HEK293T (cell line): ENCODE measurements around the gene POU5F1.

Source experiments
- CTCF ChIA-PET: fragments of 350-600 bp; formaldehyde crosslinking; extraction: SDS; loops from one replicate; lab custom pipeline; 2021; ENCODE audit warnings: antibody characterized with exemption, inconsistent platforms; lab: Yijun Ruan, JAX
- POLR2A ChIA-PET: fragments of 350-600 bp; formaldehyde crosslinking; extraction: SDS; loops from one replicate; lab custom pipeline; 2020; ENCODE audit warnings: antibody characterized with exemption, inconsistent platforms; lab: Yijun Ruan, JAX
- DNase-seq: peaks from one replicate; pipeline ENCODE4 v3.0.0; 2012; ENCODE audit warnings: mixed read lengths; ENCODE audit errors: extremely low spot score
- ARNT ChIP-seq: fragments of 450-650 bp; IDR thresholded peaks from 2 replicates; pipeline ENCODE4 v1.6.1; 2017; ENCODE audit warnings: mild to moderate bottlenecking
- BHLHE40 ChIP-seq: fragments of 450-650 bp; IDR thresholded peaks from 2 replicates; pipeline ENCODE4 v1.6.1; 2016; ENCODE audit warnings: mild to moderate bottlenecking, moderate library complexity, borderline replicate concordance
- CTBP1 ChIP-seq: fragments of 450-650 bp; IDR thresholded peaks from 2 replicates; pipeline ENCODE4 v1.6.1; 2016; ENCODE audit warnings: borderline replicate concordance
- ELF4 ChIP-seq: fragments of 450-650 bp; IDR thresholded peaks from 2 replicates; pipeline ENCODE4 v1.6.1; 2017; ENCODE audit warnings: antibody characterized with exemption
- FOXA1 ChIP-seq: fragments of 450-650 bp; IDR thresholded peaks from 2 replicates; pipeline ENCODE4 v1.6.1; 2016; ENCODE audit warnings: mild to moderate bottlenecking
- FOXK2 ChIP-seq: fragments of 450-650 bp; IDR thresholded peaks from 2 replicates; pipeline ENCODE4 v1.6.1; 2016; ENCODE audit warnings: mild to moderate bottlenecking
- FOXM1 ChIP-seq: fragments of 450-650 bp; IDR thresholded peaks from 2 replicates; pipeline ENCODE4 v1.6.1; 2017; ENCODE audit warnings: mild to moderate bottlenecking, borderline replicate concordance
- HDGF ChIP-seq: fragments of 450-650 bp; IDR thresholded peaks from 2 replicates; pipeline ENCODE4 v1.6.1; 2017; ENCODE audit warnings: antibody characterized with exemption, borderline replicate concordance
- L3MBTL2 ChIP-seq: fragments of 450-650 bp; conservative IDR thresholded peaks from 2 replicates; pipeline ENCODE4 v1.6.1; 2016; ENCODE audit warnings: mild to moderate bottlenecking
- LEF1 ChIP-seq: fragments of 450-650 bp; IDR thresholded peaks from 2 replicates; pipeline ENCODE4 v1.6.1; 2017; ENCODE audit warnings: mild to moderate bottlenecking, borderline replicate concordance
- NFRKB ChIP-seq: fragments of 450-650 bp; IDR thresholded peaks from 2 replicates; pipeline ENCODE4 v1.6.1; 2016; ENCODE audit warnings: mild to moderate bottlenecking, moderate library complexity
- SP1 ChIP-seq: fragments of 450-650 bp; IDR thresholded peaks from 2 replicates; pipeline ENCODE4 v1.6.1; 2017
- SUZ12 ChIP-seq: fragments of 450-650 bp; IDR thresholded peaks from 2 replicates; pipeline ENCODE4 v1.6.1; 2016; ENCODE audit warnings: mild to moderate bottlenecking
- TARDBP ChIP-seq: fragments of 450-650 bp; IDR thresholded peaks from 2 replicates; pipeline ENCODE4 v1.6.1; 2016
- ZNF384 ChIP-seq: fragments of 450-650 bp; IDR thresholded peaks from 2 replicates; pipeline ENCODE4 v1.6.1; 2016
- TF ChIP-seq, protein P1 (sequence below): fragments of 450-650 bp; IDR thresholded peaks from 2 replicates; pipeline ENCODE4 v1.6.1; 2016

The POU5F1 gene

DNA sequence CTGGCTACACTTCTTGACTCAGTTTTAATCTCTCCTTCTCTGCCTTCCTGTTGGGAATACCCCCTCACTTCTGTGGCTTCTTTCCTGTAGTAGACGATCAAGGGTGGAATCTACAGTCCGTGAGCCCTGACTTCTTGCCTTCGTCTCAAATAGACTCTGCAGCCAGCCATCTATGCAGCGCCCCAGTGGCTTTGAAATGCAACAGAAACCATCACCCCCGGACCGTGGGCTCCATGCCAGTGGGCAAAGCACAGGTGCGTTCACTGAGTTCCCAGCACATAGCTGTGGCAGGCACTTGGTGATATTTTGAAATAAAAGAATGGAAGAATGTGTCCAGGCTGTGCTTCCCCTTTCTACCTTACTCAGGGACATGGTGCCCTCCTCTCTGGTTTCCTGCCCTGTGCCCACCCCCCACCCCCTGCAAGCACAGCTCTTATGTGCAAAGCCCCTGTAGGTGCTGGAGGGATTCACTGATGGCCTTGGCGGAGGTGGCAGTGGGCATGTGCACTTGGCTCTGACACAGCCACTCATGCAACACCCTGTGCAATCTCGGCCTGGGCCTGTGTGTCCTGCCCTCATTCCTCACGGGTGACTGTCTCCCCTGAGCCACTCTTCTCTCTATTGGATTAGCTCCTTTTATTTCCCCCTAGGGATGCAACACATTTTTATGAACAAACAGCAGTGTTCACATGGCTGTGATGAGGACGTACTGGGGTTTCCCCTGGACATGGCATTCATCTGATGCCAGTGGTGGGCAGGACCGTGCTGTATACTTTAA lies 44.7 kb downstream of the POU5F1 start:
- POLR2A ChIA-PET, result no interaction called here
- no peak for TF ChIP-seq ELF4
- no peak for TF ChIP-seq HDGF
- TF ChIP-seq FOXM1, result no peak
- TF ChIP-seq ZNF384, result no peak
- no peak for TF ChIP-seq BHLHE40
- TF ChIP-seq L3MBTL2, result no peak
- no peak for TF ChIP-seq SP1
- TF ChIP-seq NFRKB, result no peak
- TF ChIP-seq FOXA1, result no peak
- no peak for TF ChIP-seq CTBP1
- TF ChIP-seq LEF1, result no peak
- TF ChIP-seq ARNT, result no peak
- TF ChIP-seq TARDBP, result no peak
- TF ChIP-seq SUZ12, result no peak
- TF ChIP-seq, protein P1, sequence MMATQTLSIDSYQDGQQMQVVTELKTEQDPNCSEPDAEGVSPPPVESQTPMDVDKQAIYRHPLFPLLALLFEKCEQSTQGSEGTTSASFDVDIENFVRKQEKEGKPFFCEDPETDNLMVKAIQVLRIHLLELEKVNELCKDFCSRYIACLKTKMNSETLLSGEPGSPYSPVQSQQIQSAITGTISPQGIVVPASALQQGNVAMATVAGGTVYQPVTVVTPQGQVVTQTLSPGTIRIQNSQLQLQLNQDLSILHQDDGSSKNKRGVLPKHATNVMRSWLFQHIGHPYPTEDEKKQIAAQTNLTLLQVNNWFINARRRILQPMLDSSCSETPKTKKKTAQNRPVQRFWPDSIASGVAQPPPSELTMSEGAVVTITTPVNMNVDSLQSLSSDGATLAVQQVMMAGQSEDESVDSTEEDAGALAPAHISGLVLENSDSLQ, result no peak
- no peak for TF ChIP-seq FOXK2
- CTCF ChIA-PET, result no interaction called here
- DNase-seq, result no peak

DNA sequence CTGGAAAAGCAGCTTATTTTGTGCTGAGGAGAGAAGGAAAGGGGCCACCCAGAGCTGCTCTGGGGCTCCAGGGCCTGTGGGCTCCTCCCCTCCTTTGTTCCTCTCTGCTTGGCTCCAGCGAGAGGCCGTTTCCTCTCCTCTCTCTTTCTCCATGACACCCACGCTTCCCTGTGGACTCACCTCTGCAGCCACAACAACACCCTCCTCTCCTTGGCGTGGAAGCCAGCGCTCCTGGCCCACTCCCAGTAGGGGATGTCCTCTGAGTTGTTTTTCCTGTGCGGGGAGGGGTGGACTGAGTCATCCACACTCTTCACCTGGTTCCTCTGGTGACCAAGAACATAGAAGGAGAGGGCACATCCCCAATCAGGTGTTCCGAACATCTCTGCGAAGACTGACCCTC lies 45.3 kb downstream of the POU5F1 start:
- ChIA-PET POLR2A (no interaction called here), CTCF (interaction anchor here (0.7 kb wide), 1 partner anchor 242 kb away, joined by 3 read pairs; no protein-coding TSS in a partner anchor)
- DNase-seq, result no peak
- TF ChIP-seq FOXK2 (no peak), ZNF384 (no peak), SUZ12 (no peak), CTBP1 (no peak), TARDBP (no peak), NFRKB (no peak), FOXM1 (no peak), HDGF (no peak), L3MBTL2 (no peak), ARNT (no peak), ELF4 (no peak), FOXA1 (no peak), SP1 (no peak), LEF1 (no peak)
- TF ChIP-seq, protein P1, result no peak

DNA sequence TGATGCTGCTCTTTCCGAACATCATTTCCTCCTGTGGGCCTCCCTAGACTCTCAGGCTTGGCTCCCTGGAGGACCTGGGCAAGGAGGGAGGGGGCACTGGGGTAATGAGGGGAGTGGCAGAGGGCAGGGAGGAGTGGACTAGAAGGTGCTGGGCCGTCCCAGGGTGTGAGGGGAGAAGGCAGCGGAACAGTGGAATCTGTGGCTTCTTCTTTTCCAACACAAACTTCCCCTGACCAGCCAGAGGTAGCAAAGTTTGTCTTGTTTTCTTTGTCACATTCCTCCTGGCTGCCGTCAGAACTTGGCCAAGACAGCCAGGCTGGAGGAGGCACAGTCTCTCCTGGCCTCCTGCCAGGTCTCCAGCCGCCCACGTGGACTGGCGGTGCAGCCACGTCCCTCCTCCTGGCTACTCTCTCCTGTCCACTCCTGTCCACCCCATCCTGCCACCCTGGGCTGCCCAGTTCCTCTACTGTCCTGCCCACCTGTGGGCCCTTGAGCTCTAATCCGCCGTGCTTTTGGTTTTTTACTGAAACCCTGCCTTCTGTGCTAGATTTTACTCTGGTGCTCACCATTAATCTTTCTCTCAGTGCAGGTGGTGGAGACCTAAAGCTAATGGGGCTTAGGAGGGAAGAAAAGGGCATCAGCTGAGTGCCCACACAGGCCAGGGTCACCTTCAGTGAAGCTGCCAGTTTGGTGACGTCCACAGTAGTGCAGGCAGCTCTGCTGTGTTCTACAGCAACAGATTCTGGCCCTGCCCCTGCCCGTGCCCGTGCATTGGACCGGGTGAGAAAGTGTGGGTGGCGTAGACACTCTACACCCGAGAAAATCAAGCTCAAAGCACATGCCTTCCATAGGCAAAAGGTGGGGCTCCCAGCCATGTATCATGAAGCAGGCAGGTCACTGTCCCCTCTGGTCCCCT lies 47.4 kb downstream of the POU5F1 start:
- POLR2A ChIA-PET, result no interaction called here
- no peak for DNase-seq
- CTCF ChIA-PET, result interaction anchor here (0.6 kb wide), 1 partner anchor 301 kb away, joined by 4 read pairs; no protein-coding TSS in a partner anchor
- no peak for TF ChIP-seq NFRKB
- no peak for TF ChIP-seq TARDBP
- TF ChIP-seq LEF1, result no peak
- TF ChIP-seq L3MBTL2, result no peak
- TF ChIP-seq FOXK2, result no peak
- no peak for TF ChIP-seq HDGF
- no peak for TF ChIP-seq ELF4
- no peak for TF ChIP-seq ZNF384
- no peak for TF ChIP-seq FOXM1
- TF ChIP-seq SUZ12, result no peak
- no peak for TF ChIP-seq ARNT
- TF ChIP-seq, protein P1, result no peak
- TF ChIP-seq SP1, result no peak
- no peak for TF ChIP-seq CTBP1

DNA sequence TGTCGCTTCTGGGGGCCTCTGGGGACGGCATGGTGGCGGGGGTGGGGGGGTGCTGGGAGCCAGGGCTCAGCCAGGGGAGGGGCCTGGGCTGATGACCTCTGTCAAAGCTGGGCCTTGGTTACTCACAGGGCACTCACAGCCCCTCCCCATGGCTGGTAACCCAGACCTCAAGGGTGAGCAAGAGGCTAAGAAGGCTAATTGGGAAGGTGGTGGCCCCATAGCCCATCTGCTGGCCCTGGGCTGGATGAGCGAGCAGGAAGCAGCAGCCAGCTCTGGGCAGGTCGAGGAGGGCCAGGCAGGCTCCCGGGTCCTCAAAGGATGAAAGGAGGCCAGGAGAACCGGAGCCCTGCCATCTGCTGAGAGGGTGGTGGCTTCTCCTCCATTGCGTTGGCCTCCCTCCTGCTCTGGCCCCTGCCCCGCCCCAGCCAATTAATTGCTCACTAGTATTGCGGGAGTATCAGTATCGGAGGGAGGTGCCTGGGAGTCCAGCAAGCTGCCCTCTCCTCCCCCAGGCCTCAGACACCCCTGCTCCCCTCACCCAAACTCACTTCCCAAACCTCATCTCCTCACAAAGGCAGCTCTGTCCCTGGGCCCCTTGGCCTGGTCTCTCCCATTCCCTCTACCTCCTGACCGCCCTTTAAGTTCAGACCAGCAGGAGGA lies 49.2 kb downstream of the POU5F1 start:
- ChIA-PET POLR2A (no interaction called here), CTCF (interaction anchor here (1.0 kb wide), 1 partner anchor 42 kb away, joined by 3 read pairs; no protein-coding TSS in a partner anchor)
- TF ChIP-seq SUZ12, result no peak
- no peak for TF ChIP-seq FOXM1
- TF ChIP-seq NFRKB, result no peak
- TF ChIP-seq SP1, result no peak
- no peak for TF ChIP-seq ARNT
- no peak for TF ChIP-seq CTBP1
- no peak for TF ChIP-seq L3MBTL2
- TF ChIP-seq TARDBP, result no peak
- TF ChIP-seq LEF1, result no peak
- no peak for TF ChIP-seq ELF4
- TF ChIP-seq FOXK2, result no peak
- no peak for TF ChIP-seq HDGF
- TF ChIP-seq, protein P1, result no peak
- no peak for TF ChIP-seq ZNF384
- TF ChIP-seq BHLHE40, result no peak
- no peak for TF ChIP-seq FOXA1
- no peak for DNase-seq
